GM12891 (cell line): ENCODE measurements around the gene ITPKC.

Source experiments
- DNase-seq: peaks from one replicate; pipeline ENCODE4 v3.0.0; 2011; ENCODE audit warnings: low spot score; ENCODE audit not compliant: insufficient read length
- FAIRE-seq: peaks from 2 replicates; lab custom pipeline; 2011; peaks lifted over from hg19 to GRCh38; lab: Jason Lieb, UNC
- PAX5 ChIP-seq: IDR thresholded peaks from 2 replicates; pipeline ENCODE4 v1.6.1; 2011; ENCODE audit warnings: low read length, moderate library complexity, mild to moderate bottlenecking; ENCODE audit not compliant: insufficient read depth, severe bottlenecking
- POLR2A ChIP-seq: IDR thresholded peaks from 2 replicates; pipeline ENCODE4 v1.6.1; 2011; ENCODE audit warnings: low read depth, low read length, control low read depth
- POLR2AphosphoS5 ChIP-seq: IDR thresholded peaks from 2 replicates; pipeline ENCODE4 v1.6.1; 2011; ENCODE audit warnings: low read depth, low read length, control low read depth
- POU2F2 ChIP-seq: IDR thresholded peaks from 2 replicates; pipeline ENCODE4 v1.6.1; 2011; ENCODE audit warnings: low read depth, mild to moderate bottlenecking, control low read depth, low read length, moderate library complexity
- SPI1 ChIP-seq: IDR thresholded peaks from 2 replicates; pipeline ENCODE4 v1.6.1; 2011; ENCODE audit warnings: low read depth, low read length, control low read depth
- TAF1 ChIP-seq: IDR thresholded peaks from 2 replicates; pipeline ENCODE4 v1.6.1; 2011; ENCODE audit warnings: low read depth, low read length, control low read depth

The ITPKC gene

DNA sequence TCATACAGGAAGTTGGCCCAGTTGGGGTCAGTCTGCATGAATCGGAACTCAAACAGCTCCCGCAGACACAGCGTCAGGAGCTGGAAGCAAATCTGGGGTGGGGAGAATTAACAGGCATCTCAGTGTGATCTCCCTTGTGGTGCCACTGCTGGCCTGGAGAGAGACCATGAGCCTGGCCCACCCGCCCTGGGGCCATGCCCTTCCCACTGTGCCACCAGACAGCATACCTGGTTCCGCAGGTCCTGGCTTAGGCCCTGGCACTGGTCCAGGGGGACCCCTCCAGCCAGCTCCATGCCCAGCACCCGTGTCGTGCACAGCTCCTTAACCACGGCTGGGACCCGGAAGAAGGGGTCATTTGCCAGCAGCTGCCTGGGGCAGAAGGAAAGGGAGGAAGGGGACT lies 16.8 kb upstream of the ITPKC start:
- TF ChIP-seq POLR2A, result no peak
- no peak for TF ChIP-seq SPI1
- TF ChIP-seq POLR2AphosphoS5, result no peak
- no peak for TF ChIP-seq PAX5
- no peak for TF ChIP-seq TAF1
- no peak for TF ChIP-seq POU2F2
- FAIRE-seq (no peak), DNase-seq (no peak)

DNA sequence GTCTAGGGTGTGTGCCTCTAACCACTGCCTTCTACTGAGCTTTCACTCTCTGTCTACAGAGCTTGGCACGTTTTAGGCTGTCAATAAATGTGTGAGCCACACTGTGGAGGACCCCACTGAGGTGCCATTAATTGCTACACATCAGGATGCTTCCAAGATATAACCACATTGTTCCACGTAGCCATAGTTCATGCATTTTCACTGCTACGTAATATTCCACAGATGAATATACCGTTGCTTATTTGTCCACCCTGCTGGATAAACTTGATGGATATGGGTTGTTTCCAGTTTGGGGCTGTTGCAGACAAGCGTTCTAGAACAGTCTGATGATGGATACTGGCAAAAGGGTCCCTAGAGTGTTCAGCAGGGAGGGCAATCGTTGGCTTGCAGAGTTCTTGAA lies 15.2 kb upstream of the ITPKC start:
- DNase-seq (no peak), FAIRE-seq (no peak)
- TF ChIP-seq POLR2A (no peak), POU2F2 (no peak), PAX5 (no peak), TAF1 (no peak), POLR2AphosphoS5 (no peak), SPI1 (no peak)

- no peak for FAIRE-seq
- no peak for DNase-seq
- no peak for TF ChIP-seq POLR2AphosphoS5
These were observed 14.4 kb upstream of the ITPKC start for GRCh38 chr19:40702337-40703012.

DNA sequence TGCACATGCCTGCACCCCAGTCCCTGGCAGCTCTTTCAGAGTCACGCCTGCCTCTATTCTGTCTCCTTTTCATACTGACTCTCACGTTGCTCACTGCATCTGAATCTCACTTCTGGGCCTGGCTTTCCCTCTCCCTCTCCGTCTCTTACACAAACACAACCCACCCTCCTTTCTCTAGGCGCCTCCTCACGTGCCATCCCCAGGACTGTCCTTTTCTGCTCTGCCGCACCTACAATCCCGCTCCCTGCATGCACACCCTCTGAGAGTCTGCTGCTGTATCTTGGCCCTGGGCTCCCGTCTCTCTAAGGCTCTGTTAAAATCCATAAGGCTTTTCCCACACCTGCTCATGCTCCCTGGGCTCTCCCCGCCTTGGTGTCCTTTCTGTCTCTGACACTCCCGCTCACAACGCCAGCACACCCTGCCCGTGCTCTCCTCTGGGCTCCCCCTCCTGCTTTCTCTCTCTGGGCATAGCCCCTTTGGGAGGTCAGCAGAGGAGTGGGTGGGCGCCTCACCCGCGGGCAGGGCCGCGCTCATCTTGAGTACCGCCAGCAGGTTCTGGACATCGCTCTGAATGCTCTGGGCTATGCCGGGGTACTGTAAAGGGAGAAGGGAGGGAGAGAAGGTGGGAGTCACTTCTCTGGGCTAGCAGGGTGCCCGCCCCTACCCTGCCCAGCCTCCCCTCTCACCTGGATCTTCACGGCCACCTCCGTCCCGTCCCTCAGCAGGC lies 13.7 kb upstream of the ITPKC start:
- DNase-seq, result no peak
- TF ChIP-seq POLR2AphosphoS5 (no peak), POLR2A (no peak), POU2F2 (no peak), SPI1 (no peak), PAX5 (no peak), TAF1 (no peak)
- no peak for FAIRE-seq

DNA sequence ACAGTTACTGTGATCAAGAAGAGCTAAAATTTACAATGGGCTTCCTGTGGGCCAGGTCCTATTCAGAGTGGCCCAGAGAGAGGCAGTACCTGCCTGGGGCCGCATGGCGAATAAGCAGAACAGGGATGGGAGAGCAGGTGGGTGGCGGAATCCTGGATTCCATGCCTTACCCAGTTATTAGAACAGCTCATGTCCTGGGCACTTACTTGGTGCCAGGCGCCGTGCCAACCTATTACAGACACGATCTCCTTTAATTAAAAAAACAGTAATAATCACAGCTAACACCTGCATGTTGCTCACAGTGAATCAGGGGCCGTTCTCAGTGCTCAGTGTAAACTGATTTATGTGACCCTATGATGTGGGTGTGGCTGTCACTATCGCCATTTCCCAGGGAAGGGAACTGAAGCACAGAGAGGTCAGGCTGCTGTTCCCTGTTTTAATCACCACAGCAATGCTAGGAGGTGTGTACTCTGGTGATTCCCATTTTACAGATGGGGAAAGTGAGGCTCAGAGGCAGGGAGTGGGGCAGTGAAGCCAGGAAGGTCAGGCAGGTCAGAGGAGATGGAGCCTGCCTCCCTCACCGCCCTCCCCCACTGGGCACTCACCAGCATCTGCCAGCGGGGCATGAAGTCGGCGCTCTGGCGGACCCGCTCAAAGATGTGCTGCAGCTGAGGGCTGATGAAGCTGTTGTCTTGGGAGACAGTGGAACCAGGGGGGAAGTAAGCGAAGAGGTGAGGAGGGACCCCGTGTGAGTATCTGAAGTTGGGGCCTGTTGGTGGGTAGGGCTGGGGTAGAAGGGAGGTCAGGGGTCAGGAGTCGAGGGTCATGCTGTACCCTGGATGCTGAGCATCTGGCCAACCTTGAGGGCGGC lies 12.2 kb upstream of the ITPKC start:
- FAIRE-seq (no peak), DNase-seq (no peak)
- no peak for TF ChIP-seq SPI1
- TF ChIP-seq POU2F2, result no peak
- no peak for TF ChIP-seq POLR2AphosphoS5
- no peak for TF ChIP-seq TAF1
- no peak for TF ChIP-seq POLR2A

- no peak for DNase-seq
- no peak for FAIRE-seq
- TF ChIP-seq POLR2A (no peak), PAX5 (no peak), POLR2AphosphoS5 (no peak), POU2F2 (no peak), TAF1 (no peak), SPI1 (no peak)
These were observed 11.6 kb upstream of the ITPKC start for GRCh38 chr19:40705362-40705651.

DNA sequence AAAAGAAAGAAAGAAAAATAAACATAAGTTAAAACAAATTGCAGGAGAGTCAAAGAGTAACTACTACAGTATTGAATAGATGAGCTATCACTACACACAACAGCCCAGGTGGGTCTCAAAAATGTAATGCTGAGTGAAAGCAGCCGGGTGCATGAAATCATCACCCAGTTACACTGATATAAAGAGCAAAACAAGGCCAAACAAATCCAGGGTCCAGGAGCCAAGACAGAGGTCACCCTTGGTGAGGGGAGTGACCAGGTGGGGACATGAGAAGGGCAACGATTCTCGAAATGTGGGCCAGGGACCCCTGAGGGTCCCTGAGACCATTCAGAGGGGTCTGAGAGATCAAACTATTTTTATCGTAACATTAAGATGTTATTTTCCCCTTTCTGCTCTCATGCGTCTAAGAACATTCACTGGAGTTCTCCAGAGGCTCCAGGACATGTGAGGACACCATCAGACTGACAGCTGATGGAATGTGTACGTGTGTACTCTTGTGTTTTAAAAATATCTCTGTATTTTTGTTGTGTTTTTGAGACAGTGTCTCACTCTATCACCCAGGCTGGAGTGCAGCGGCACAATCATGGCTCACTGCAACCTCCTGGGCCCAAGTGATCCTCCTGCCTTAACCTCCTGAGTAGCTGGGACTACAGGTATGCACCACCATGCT lies 10.8 kb upstream of the ITPKC start:
- FAIRE-seq (no peak), DNase-seq (no peak)
- no peak for TF ChIP-seq SPI1
- TF ChIP-seq POLR2A, result no peak
- TF ChIP-seq PAX5, result no peak
- TF ChIP-seq POU2F2, result no peak
- TF ChIP-seq POLR2AphosphoS5, result no peak
- TF ChIP-seq TAF1, result no peak

DNA sequence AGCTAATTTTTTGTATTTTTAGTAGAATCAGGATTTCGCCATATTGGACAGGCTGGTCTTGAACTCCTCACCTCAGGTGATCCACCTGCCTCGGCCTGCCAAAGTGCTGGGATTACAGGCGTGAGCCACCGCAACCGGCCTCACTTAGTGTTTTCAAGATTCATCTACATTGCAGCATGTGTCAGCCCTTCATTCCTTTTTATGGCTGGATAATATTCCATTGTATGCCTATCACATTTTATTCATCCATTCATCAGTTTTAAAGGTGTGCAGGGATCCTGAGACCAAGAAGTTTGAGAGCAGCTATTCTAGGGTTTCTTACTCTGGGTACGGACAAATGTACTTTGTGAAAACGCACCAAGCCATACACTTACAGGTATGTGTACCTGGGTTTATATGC lies 9.3 kb upstream of the ITPKC start:
- FAIRE-seq, result no peak
- no peak for TF ChIP-seq SPI1
- no peak for TF ChIP-seq POLR2AphosphoS5
- TF ChIP-seq POLR2A, result no peak
- DNase-seq, result no peak

- TF ChIP-seq POLR2AphosphoS5 (no peak), SPI1 (no peak), POU2F2 (no peak), POLR2A (no peak), PAX5 (no peak), TAF1 (no peak)
- DNase-seq (no peak), FAIRE-seq (no peak)
These were observed 7.1 kb upstream of the ITPKC start for GRCh38 chr19:40709817-40710216.

DNA sequence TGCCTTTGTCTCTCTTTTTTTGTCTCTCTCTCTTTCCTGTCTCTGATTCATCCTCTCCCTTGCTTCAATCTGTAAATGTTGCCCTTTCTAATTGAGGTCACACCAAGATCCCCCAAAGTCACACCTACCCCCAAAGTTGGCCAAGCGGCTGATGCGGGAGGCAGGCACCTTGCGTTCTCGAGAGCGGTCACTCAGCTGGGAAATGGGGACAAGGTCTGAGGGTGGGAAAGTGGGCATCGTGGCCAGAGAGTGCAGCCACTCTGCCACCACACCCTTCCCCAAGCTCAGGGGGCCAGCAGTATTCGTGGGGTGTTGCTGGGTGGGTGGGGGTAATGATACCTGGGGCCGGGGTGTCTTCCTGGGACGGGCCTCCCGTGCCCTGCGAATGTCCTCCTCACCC lies 3.0 kb upstream of the ITPKC start:
- TF ChIP-seq POLR2AphosphoS5 (no peak), TAF1 (no peak), SPI1 (no peak), POLR2A (no peak), POU2F2 (no peak), PAX5 (no peak)
- FAIRE-seq (no peak), DNase-seq (no peak)
